Ishikawa (cell line): ENCODE data around the gene CNOT11.

ENCODE experiments used
- CEBPB ChIP-seq: IDR thresholded peaks from 2 replicates; pipeline ENCODE4 v1.6.1; 2012
- CREB1 ChIP-seq: IDR thresholded peaks from 2 replicates; pipeline ENCODE4 v1.6.1; 2012; ENCODE audit warnings: low read depth
- EGR1 ChIP-seq: IDR thresholded peaks from 2 replicates; pipeline ENCODE4 v1.6.1; 2012
- EP300 ChIP-seq: IDR thresholded peaks from 2 replicates; pipeline ENCODE4 v1.6.1; 2012; ENCODE audit warnings: borderline replicate concordance
- FOXM1 ChIP-seq: IDR thresholded peaks from 2 replicates; pipeline ENCODE4 v1.6.1; 2012; ENCODE audit warnings: low read depth, borderline replicate concordance
- NFIC ChIP-seq: IDR thresholded peaks from 2 replicates; pipeline ENCODE4 v1.6.1; 2012
- RAD21 ChIP-seq: IDR thresholded peaks from 2 replicates; pipeline ENCODE4 v1.6.1; 2012; ENCODE audit warnings: low read depth
- TAF1 ChIP-seq: IDR thresholded peaks from 2 replicates; pipeline ENCODE4 v1.6.1; 2012; ENCODE audit warnings: low read depth, mild to moderate bottlenecking
- TCF12 ChIP-seq: IDR thresholded peaks from 2 replicates; pipeline ENCODE4 v1.6.1; 2012; ENCODE audit warnings: low read depth
- TEAD4 ChIP-seq: IDR thresholded peaks from 2 replicates; pipeline ENCODE4 v1.6.1; 2012
- YY1 ChIP-seq: IDR thresholded peaks from 2 replicates; pipeline ENCODE4 v1.6.1; 2012; ENCODE audit warnings: low read depth
- ZBTB7A ChIP-seq: IDR thresholded peaks from 2 replicates; pipeline ENCODE4 v1.6.1; 2012; ENCODE audit warnings: low read depth
- TF ChIP-seq, protein P1 (sequence below): IDR thresholded peaks from 2 replicates; pipeline ENCODE4 v1.6.1; 2012
- TF ChIP-seq, protein P2 (sequence below): IDR thresholded peaks from 2 replicates; pipeline ENCODE4 v1.6.1; 2012
- TF ChIP-seq, protein P3 (sequence below): IDR thresholded peaks from 2 replicates; pipeline ENCODE4 v1.6.1; 2012; ENCODE audit warnings: low read depth, mild to moderate bottlenecking

Gene CNOT11

DNA sequence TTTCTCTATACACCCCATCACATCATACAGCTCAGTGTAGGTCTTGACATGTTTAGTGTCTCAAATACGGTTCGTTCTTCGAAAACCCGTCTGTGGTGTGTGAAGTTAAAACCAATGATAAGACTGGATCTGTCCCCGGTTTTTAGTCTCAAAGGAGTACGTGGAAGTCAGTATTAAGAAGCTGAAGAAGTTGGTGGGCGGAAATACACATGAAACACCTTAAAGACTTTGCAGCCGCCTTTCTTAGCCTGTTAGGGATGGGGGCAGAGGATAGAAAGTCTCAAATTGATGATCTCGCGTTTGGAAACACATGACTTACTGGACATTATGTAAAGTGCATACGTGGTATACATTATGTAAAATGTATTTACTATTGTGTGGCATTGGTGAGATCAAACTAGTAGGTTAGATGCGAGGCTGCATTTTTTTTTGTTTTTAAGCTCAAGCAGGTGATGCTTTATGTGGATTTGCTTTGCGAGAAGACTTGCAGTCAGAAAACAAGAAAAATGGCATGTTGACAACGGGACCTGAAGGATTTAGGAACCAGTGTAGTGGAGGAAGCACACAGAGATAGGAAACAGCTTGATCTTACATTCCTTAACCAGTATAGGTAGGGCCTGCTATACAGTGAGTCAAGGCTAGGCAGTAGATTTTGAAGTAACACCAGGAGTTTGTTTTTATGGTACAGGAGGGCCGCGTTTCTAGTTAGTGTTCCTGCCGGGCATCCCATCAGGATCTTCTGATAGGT, 1.2 kb downstream of the CNOT11 start:
- TF ChIP-seq TEAD4 (no peak), YY1 (no peak), NFIC (no peak), TAF1 (no peak), FOXM1 (no peak), CEBPB (no peak), RAD21 (no peak), EGR1 (no peak), CREB1 (no peak), ZBTB7A (no peak), TCF12 (no peak), EP300 (no peak)
- TF ChIP-seq, protein P1, sequence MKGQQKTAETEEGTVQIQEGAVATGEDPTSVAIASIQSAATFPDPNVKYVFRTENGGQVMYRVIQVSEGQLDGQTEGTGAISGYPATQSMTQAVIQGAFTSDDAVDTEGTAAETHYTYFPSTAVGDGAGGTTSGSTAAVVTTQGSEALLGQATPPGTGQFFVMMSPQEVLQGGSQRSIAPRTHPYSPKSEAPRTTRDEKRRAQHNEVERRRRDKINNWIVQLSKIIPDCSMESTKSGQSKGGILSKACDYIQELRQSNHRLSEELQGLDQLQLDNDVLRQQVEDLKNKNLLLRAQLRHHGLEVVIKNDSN = no peak
- TF ChIP-seq, protein P2, sequence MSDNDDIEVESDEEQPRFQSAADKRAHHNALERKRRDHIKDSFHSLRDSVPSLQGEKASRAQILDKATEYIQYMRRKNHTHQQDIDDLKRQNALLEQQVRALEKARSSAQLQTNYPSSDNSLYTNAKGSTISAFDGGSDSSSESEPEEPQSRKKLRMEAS = no peak
- TF ChIP-seq, protein P3, sequence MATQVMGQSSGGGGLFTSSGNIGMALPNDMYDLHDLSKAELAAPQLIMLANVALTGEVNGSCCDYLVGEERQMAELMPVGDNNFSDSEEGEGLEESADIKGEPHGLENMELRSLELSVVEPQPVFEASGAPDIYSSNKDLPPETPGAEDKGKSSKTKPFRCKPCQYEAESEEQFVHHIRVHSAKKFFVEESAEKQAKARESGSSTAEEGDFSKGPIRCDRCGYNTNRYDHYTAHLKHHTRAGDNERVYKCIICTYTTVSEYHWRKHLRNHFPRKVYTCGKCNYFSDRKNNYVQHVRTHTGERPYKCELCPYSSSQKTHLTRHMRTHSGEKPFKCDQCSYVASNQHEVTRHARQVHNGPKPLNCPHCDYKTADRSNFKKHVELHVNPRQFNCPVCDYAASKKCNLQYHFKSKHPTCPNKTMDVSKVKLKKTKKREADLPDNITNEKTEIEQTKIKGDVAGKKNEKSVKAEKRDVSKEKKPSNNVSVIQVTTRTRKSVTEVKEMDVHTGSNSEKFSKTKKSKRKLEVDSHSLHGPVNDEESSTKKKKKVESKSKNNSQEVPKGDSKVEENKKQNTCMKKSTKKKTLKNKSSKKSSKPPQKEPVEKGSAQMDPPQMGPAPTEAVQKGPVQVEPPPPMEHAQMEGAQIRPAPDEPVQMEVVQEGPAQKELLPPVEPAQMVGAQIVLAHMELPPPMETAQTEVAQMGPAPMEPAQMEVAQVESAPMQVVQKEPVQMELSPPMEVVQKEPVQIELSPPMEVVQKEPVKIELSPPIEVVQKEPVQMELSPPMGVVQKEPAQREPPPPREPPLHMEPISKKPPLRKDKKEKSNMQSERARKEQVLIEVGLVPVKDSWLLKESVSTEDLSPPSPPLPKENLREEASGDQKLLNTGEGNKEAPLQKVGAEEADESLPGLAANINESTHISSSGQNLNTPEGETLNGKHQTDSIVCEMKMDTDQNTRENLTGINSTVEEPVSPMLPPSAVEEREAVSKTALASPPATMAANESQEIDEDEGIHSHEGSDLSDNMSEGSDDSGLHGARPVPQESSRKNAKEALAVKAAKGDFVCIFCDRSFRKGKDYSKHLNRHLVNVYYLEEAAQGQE = no peak

DNA sequence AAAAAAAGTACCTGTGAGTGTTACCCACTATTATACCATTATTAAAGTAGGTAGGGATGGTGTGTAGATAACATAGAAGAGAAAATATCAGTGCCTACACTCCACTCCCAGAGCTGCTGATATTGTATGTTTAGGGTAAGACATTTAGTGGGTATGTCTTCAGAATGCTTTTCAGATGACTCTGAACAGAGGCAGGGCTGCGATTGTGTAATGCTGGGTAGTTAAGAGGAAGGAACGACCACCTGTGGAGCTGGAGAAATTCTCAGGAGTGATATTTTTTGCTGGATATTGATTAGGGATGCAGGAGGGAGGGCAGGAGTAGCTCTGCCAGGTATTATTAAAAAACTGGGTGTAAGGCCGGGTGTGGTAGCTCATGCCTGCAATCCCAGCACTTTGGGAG, 2.8 kb downstream of the CNOT11 start:
- TF ChIP-seq CEBPB = peak; percentile 59; the same call in 1 of the 2 replicates
- no peak for TF ChIP-seq EP300

DNA sequence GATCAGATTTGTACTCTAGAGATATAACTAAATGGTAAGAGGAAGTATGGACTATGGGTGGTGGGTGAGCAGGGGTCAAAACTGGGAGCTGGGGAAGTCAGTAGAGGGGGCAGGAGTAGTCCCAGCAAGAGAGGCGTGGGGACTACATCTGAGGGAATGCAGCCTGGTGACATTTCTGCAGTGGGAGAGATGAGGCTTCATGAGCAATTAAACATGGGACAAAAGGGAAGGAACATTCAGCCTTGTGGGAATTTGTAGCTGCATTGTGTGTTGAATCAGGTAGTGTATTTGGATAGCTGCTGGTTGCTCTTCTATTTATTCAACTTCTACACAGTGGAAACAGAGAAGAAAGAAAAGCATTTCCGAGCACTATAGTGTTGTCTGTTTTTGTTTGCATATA, 3.6 kb downstream of the CNOT11 start:
- TF ChIP-seq EGR1 (no peak), TEAD4 (peak; percentile 49)

DNA sequence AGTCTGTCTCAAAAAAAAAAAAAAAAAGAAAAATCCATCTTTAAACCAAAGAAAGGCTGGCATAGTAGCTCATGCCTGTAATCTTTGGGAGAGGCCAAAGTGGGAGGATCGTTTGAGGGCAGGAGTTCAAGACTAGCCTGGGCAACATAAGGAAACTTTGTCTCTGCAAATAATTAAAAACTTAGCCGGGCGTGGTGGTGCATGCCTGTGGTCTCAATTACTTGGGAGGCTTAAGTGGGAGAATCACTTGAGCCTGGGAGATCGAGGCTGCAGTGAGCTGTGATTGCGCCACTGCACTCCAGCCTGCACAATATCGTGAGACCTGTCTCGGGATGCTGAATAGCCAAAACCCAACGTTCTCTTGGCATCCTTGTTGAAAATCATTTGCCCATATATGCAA, 6.1 kb downstream of the CNOT11 start:
- no peak for TF ChIP-seq TEAD4
- TF ChIP-seq, protein P1 = no peak
- TF ChIP-seq NFIC = no peak
- no peak for TF ChIP-seq CREB1
- TF ChIP-seq, protein P2 = no peak
- TF ChIP-seq, protein P3 = no peak
- TF ChIP-seq RAD21 = no peak
- TF ChIP-seq TCF12 = no peak
- TF ChIP-seq ZBTB7A = no peak
- TF ChIP-seq EGR1 = no peak
- TF ChIP-seq TAF1 = no peak
- no peak for TF ChIP-seq CEBPB
- no peak for TF ChIP-seq YY1
- TF ChIP-seq EP300 = no peak

DNA sequence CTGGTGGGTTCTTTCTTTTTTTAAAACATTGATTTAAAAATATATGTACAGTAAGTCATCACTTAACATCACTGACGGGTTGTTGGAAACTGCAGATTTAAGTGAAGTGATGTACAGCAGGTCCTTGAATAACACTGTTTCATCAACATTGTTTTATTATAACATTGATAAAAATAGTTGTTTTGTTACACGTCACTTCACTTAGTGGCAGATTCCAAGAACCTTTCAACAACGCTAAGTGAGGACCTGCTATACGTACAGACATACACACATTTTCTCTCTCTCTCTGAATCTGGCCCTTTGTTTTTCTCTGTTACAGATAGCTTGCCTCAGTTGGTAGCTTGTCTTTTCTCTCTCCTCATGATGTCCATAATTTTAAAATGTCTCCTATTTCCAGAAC, 9.5 kb downstream of the CNOT11 start:
- TF ChIP-seq EGR1 (no peak), YY1 (no peak), CREB1 (no peak), TCF12 (no peak), RAD21 (no peak), TAF1 (no peak), FOXM1 (no peak), EP300 (no peak)
- TF ChIP-seq, protein P3 = no peak
- TF ChIP-seq, protein P1 = no peak
- TF ChIP-seq, protein P2 = no peak
